HG03571 (cell line): ENCODE measurements around the gene ZNF432.
"Not testable (repeated sequence)": the region's sequence is repeated elsewhere in the genome, so short reads cannot be mapped to it uniquely, and the experiment has no call there.

Source experiments
- ATAC-seq: cut with Tn5 transposase; IDR thresholded peaks from one replicate; pipeline ENCODE4 v1.9.1; 2021; ENCODE audit not compliant: unreplicated experiment

ZNF432 gene

GRCh38 chr19:52048555-52049501 lies at the start of gene ZNF432:
Gene ZNF432 (minus strand): TSS chr19:52048838. CDS start chr19:52046868, 1,970 bp downstream.
- ATAC-seq = peak; percentile 55

DNA sequence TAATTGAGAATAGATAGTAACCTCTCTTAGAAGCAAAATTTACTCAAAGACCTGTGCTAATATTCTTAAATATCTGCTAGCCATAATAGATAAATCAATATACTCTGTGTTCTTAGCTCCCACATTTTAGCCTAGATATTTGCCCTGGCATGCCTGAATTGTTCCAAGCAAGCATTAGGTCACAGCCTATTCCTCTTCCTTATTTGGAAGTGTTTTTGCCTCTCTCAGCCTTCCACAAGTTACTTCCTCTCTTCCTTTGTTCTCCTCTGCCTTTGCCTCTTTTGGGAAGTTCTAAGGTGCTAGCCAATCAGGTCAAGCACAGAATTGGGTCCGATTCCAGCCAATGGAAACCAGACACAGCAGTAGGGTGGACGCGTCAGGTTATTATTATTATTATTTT lies 47.8 kb upstream of the ZNF432 start:
- not testable (repeated sequence) for ATAC-seq

GRCh38 chr19:52095172-52096014 lies 46.8 kb upstream of the ZNF432 start, which contains the start of gene ZNF841:
Gene ZNF841 (minus strand): TSS chr19:52095765. CDS start chr19:52084801, 10,964 bp downstream.
- ATAC-seq = peak; percentile 95

GRCh38 chr19:52094526-52095130 lies 46.0 kb upstream of the ZNF432 start:
- no peak for ATAC-seq

DNA sequence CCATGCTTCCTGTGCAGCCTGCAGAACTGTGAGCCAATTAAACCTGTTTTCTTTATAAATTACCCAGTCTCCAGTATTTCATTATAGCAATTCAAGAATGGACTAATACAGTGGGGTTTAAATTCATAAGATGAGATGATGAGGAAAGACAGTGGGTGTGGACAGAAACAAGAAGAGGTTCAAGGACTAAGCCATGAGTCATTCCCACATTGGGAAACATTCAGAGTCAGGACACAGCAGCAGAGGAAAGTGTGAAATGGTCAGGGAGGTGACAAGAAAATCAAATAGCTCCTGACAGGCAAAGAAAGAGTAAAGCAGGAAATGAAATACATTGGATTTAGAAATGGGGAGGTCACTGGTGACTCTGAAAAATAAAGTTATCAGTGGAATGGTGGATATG lies 37.8 kb upstream of the ZNF432 start:
- no peak for ATAC-seq

DNA sequence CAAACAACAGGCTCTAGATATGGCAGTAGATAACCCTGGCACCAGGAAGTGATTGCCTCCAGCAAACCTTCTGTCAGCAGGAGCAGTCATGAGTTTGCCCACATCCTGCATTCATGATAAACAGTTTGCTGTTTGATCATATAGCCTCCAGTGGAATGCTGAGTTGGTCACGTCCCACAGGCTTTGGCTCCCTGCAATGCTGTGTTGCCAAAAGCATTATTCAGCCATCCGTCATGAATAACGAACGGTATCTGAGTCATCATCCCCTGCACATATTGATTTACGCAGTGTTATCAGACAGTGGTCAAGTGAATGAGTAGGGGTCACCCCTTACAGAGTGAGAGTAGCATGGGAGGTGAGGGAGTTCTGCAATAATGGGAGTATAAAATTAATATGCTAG lies 21.9 kb upstream of the ZNF432 start:
- ATAC-seq = no peak

DNA sequence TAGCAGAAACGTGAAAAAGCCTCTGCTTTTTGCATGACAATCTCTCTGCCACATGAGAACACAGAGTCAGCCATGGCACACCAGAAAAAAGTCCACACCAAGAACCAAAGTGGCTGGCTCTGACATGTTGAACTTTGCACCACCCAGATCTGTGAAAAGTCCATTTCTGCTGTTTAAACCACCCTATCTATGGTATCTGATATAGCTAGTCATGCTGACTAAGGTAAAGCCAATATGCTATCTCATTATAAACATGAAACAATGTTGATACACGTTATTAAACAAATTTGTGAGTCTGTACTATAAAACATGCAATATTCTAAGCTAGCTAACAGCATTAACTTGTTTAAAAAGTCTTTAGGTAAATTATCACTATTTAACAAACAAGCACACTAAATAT lies 21.0 kb upstream of the ZNF432 start:
- ATAC-seq = no peak

DNA sequence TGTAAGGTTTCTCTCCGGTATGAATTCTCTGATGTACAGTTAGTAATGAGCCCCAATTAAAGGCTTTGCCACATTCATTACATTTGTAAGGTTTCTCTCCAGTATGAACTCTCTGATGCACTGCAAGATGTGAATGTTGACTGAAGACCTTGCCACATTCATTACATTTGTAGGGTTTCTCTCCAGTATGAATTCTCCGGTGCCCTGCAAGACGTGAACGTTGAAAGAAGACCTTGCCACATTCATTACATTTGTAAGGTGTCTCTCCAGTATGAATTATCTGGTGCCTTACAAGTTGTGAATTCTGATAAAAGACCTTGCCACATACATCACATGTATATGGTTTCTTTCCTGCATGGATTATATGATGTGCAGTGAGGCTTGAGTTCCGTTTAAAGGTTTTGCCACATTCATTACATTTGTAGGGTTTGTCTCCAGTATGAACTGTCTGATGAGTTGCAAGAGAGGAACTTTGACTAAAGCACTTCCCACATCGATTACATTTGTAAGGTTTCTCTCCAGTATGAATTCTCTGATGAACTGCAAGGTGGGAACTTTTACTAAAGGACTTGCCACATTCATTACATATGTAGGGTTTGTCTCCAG lies 17.7 kb upstream of the ZNF432 start:
- ATAC-seq = no peak

- ATAC-seq = no peak
Observed at GRCh38 chr19:52065399-52065798, 16.8 kb upstream of the ZNF432 start.

GRCh38 chr19:52056480-52056879 lies 7.8 kb upstream of the ZNF432 start:
- not testable (repeated sequence) for ATAC-seq

DNA sequence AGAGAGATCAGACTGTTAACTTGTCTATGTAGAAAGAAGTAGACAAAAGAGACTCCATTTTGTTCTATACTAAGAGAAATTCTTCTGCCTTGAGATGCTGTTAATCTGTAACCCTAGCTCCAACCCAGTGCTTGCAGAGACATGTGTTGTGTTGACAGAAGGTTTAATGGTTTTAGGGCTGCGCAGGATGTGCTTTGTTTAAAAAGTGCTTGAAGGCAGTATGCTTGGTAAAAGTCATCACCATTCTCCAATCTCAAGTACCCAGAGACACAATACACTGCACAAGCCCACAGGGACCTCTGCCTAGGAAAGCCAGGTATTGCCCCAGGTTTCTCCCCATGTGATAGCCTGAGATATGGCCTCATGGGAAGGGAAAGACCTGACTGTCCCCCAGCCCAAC lies 3.1 kb upstream of the ZNF432 start:
- not testable (repeated sequence) for ATAC-seq

GRCh38 chr19:52039169-52039568 lies 9.5 kb downstream of the ZNF432 start:
- no peak for ATAC-seq

- ATAC-seq = no peak
Observed at GRCh38 chr19:52034051-52034728, 14.4 kb downstream of the ZNF432 start.

DNA sequence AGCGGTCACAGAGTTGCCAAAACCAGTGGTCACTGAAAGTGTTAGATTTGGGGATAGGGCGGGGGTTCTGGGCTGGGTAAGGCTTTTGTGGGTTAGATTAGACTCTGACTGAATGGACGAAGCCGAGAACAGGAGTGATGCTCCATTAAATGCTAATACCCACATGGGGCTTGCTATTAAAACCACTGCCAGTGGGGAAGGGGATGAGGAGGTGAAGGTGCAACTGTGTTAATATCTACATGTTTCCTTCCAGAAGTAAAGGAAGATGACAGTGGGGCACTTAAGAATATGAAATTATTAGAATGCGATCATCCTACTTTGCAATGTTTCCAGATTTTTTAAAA lies 19.9 kb downstream of the ZNF432 start:
- peak; percentile 23 for ATAC-seq

DNA sequence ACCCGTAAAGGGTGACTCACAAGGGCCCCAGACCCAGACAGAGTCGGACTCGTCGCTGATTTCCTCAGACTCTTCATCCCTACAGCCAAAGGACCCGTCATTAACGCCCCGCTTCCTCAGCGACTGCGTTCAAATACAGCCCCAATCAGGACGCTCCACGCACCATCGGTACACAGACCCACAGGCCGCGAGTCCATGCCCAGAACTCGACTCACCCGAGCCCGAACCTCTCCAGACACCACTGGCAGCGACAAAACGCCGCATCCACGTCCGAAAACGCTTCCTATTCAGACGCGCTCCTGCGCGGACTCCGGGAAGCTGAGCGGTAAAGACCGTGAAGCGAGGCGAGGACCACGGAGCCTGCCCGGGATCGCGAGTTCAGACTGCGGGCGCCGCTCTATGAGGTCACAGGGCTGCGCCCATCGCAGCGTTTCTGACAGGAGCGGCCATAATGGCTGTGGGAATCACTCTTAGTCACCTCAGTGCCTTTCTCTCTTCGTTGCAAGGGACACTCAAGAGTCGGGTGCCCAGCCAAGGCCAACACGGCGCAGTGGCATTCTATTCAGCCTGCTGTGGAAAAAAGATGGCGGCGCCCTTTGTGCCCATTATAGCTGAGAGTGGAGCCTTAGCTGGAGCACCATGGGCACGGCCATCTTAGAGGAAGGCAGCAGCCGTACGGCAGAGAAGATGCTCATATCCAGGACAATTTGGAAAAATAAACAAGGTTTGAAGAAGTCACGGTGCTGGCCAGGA lies 20.4 kb downstream of the ZNF432 start, which contains the start of gene ZNF614:
ZNF614 (minus strand) TSS at position 353 of the 753 bp plus-strand sequence. CDS start 2,634 bp downstream, outside the sequence.
- ATAC-seq = peak; percentile 74

GRCh38 chr19:52026255-52026990 lies 22.2 kb downstream of the ZNF432 start:
- ATAC-seq = not testable (repeated sequence)

DNA sequence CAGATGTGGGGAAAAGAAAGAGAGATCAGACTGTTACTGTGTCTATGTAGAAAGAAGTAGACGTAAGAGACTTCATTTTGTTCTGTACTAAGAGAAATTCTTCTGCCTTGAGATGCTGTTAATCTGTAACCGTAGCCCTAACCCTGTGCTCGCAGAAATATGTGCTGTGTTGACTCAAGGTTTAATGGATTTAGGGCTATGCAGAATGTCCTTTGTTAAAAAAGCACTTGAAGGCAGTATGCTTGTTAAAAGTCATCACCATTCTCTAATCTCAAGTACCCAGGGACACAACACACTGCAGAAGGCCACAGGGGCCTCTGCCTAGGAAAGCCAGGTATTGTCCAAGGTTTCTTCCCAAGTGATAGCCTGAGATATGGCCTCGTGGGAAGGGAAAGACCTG lies 24.2 kb downstream of the ZNF432 start:
- not testable (repeated sequence) for ATAC-seq

DNA sequence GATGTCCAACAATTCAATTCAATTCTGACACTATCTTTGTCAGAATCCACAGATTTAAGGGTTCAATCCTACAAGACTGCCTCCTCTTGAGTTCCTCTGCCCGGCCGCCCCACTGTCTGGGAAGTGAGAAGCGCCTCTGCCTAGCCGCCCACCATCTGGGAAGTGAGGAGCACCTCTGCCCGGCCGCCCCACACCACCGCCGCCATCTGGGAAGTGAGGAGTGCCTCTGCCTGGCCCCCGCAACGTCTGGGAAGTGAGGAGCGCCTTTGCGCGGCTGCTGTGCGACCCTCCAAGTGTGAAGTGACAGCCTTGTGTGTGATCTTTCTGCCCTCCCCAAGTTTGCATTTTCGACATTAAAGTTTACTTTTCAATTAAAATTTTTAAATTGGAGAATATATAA lies 26.4 kb downstream of the ZNF432 start:
- ATAC-seq = no peak

GRCh38 chr19:52020506-52020905 lies 28.1 kb downstream of the ZNF432 start:
- ATAC-seq = no peak
